SH-SY5Y (cell line): ENCODE data around the gene WDR4.

Experiments
- GATA2 ChIP-seq: IDR thresholded peaks from 2 replicates; pipeline ENCODE4 v1.6.1; 2011; ENCODE audit warnings: mild to moderate bottlenecking, low read depth, low read length
- GATA3 ChIP-seq: IDR thresholded peaks from 2 replicates; pipeline ENCODE4 v1.6.1; 2011; ENCODE audit warnings: low read depth, mild to moderate bottlenecking, low read length, moderate library complexity

Gene WDR4

DNA sequence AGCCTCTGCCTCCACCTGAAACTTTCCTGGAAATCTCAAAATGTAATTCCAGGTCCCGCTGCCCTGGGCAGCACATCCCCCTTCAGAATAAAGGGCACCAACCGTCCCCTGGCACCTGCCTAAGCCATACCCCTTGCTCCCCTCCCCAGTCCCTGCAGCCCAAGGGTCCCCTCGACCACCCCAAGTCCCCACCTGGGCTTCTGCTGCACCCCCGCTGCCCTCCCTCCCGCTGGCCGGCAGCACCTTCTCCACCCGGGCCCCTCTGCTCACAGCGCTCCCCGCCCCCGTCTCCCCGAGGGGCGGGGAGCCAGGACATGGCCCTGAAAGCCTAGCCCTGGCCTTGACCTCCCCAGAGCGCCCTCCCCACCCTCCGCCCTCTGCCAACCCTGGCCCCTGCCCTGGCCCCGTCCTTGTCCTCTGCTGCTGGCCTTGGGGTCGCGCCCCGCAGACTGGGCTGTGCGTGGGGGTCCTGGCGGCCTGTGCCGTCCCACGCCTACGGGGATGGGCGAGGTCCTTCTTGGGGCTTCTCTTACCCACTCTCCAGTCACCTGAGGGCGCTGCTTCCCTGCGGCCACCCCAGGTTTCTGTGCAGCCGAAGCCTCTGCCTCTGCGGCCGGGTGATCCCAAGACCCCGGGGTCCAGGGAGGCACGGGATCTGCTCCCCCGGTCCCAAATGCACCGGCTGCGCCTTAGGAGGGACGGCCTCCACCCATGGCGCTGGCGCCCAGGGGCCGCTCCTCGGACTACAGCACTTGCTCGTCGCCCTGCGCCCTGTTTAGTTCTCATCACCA is 41.7 kb downstream of the WDR4 start:
- TF ChIP-seq GATA3, result no peak
- no peak for TF ChIP-seq GATA2

DNA sequence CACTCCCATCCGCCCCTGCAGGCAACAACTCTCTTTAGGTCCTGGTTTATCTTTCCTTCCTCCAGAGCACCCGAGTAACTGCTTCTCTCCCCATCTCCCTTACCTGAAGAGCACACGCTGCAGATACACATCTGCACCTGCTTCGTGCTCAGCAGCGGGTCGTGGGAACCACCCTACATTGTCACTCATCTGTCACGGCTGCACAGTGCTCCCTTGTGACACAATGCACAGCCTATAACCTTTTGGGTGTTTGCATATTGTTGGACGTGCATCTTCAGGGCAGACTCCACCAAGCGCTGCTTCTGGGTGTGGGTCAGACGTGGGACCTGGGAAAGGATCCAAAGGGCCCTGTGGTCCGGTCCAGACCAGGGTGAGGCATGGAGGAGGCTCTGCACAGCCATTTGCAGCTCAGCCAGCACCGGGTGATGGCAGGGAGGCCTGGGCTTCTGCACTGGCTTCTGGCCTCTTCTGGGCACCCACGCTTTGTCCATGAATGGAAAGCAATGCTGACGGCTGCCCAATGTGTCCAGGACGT is 42.5 kb downstream of the WDR4 start:
- no peak for TF ChIP-seq GATA2

GRCh38 chr21:42836402-42836666 is 43.0 kb downstream of the WDR4 start:
- TF ChIP-seq GATA2 (no peak), GATA3 (no peak)

DNA sequence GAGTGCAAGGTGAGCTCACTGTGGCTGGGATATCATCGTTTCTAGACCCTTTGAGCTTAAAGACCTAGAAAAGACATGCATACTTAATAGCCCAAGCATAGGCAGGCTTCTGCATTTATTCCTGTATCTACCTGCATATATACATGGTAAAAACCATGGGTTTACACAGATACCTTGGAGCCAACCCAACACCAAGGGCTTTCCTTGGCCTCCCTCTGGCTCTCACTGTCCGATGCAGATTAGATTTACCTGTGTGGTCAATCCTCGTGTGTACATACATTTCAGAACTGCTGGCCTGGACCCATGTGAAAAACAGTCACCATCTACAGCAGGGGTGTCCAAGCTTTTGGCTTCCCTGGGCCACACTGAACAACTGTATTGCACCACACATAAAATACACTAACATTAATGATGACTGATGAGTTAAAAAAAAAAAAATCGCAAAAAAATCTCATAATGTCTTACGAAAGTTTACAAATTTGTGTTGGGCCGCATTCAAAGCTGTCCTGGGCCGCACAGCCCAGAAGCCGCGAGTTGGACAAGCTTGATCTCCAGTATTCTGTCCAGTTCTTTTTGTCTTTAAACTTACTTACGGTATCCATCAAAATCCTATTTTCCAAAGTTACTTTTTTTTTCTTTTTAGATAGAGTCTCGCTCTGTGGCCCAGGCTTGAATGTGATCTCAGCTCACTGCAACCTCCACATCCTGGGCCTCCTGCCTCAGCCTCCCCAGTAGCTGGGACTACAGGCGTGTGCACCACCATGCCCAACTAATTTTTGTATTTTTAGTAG is 43.5 kb downstream of the WDR4 start:
- no peak for TF ChIP-seq GATA3
- no peak for TF ChIP-seq GATA2

GRCh38 chr21:42835211-42835610 is 44.1 kb downstream of the WDR4 start:
- no peak for TF ChIP-seq GATA3
- TF ChIP-seq GATA2, result no peak

- TF ChIP-seq GATA2 (no peak), GATA3 (no peak)
These were observed 44.6 kb downstream of the WDR4 start for GRCh38 chr21:42834726-42835191.

- no peak for TF ChIP-seq GATA2
- no peak for TF ChIP-seq GATA3
These were observed 45.2 kb downstream of the WDR4 start for GRCh38 chr21:42833859-42834725.

GRCh38 chr21:42833439-42833815 is 45.9 kb downstream of the WDR4 start:
- TF ChIP-seq GATA3, result no peak
- TF ChIP-seq GATA2, result no peak

GRCh38 chr21:42830456-42831455 is 48.6 kb downstream of the WDR4 start:
- TF ChIP-seq GATA2, result no peak
- no peak for TF ChIP-seq GATA3

DNA sequence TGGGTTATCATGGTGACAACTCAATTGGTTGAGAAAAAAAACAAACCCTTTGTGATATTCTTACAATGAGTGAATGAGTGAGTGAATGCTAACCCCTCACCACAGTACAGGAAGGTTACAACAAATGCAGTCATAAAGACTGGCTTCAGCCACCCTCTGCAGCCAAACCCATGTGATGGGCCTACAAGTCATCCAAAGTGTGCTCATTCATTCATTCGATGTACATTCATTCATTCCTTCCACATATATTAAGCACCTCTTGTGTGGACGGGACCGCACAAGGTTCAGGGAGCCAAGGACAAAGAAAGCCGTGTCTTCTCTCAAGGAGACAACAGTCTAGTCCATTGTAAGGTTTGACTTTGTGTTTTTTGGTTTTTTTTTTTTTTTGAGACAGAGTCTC is 49.4 kb downstream of the WDR4 start:
- TF ChIP-seq GATA3, result no peak
- TF ChIP-seq GATA2, result no peak

GRCh38 chr21:42829417-42829816 is 49.9 kb downstream of the WDR4 start:
- no peak for TF ChIP-seq GATA2
- TF ChIP-seq GATA3, result no peak

GRCh38 chr21:42827588-42827987 is 51.8 kb downstream of the WDR4 start:
- no peak for TF ChIP-seq GATA3
- no peak for TF ChIP-seq GATA2

DNA sequence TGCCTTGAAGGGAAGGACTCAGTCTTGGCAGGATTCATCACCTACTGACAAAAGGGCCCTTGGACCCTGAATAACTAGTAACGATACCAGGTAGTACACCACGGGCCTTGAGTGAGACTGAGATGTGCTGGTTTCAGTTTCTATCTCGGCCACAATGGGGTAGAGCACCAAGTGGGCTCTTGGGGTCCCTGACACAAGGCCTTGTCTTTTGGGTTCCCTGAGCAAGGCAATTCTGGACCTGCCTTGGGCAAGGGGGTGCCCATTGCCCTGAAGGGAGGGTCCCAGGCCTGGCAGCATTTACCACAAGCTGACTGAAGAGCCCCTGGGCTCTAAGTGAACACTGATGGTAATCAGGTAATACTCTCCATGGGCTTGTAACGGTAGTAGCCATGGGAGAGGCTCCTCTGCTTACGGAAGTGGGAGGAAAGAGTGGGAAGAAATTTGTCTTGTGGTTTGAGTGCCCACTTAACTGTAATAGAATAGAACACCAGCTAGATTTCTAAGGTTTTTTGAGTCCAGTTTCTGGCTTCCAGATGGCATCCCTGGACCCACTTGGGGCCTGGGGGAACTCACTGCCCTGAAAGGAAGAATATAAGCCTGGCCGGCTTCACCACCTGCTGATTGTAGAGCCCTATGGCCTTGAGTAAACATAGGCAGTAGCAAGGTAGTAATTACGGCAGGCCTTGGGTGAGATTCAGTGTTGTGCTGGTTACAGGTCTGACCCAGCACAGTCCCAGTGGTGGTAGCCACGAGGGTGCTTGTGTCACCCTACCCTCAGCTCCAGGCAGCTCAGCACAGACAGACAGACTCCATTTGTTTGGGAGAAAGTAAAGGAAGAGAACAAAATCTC is 58.5 kb downstream of the WDR4 start:
- no peak for TF ChIP-seq GATA2
